HG02885 (cell line): ENCODE data around the gene PDZD2.

ENCODE experiments used
- ATAC-seq: cut with Tn5 transposase; IDR thresholded peaks from one replicate; pipeline ENCODE4 v1.9.1; 2021; ENCODE audit warnings: mild to moderate bottlenecking; ENCODE audit not compliant: unreplicated experiment, poor library complexity

PDZD2 gene

GRCh38 chr5:31900296-31900865, 261.4 kb downstream of the PDZD2 start:
- no peak for ATAC-seq

- ATAC-seq = no peak
Observed at GRCh38 chr5:31901807-31902530, 263.0 kb downstream of the PDZD2 start.

GRCh38 chr5:31908396-31908795, 269.5 kb downstream of the PDZD2 start:
- ATAC-seq = no peak

- no peak for ATAC-seq
Observed at GRCh38 chr5:31909073-31909472, 270.1 kb downstream of the PDZD2 start.

GRCh38 chr5:31911291-31912265, 272.6 kb downstream of the PDZD2 start:
- ATAC-seq = no peak

- no peak for ATAC-seq
Observed at GRCh38 chr5:31913808-31914207, 274.9 kb downstream of the PDZD2 start.

GRCh38 chr5:31916327-31916726, 277.4 kb downstream of the PDZD2 start:
- no peak for ATAC-seq

- no peak for ATAC-seq
Observed at GRCh38 chr5:31918739-31919138, 279.8 kb downstream of the PDZD2 start.

GRCh38 chr5:31921852-31922305, 282.9 kb downstream of the PDZD2 start:
- no peak for ATAC-seq

GRCh38 chr5:31924005-31924404, 285.1 kb downstream of the PDZD2 start:
- ATAC-seq = no peak

GRCh38 chr5:31931874-31932273, 292.9 kb downstream of the PDZD2 start:
- no peak for ATAC-seq

- no peak for ATAC-seq
Observed at GRCh38 chr5:31934156-31934555, 295.2 kb downstream of the PDZD2 start.

GRCh38 chr5:31935496-31936369, 296.8 kb downstream of the PDZD2 start:
- no peak for ATAC-seq

- no peak for ATAC-seq
Observed at GRCh38 chr5:31936683-31937082, 297.8 kb downstream of the PDZD2 start.

GRCh38 chr5:31937226-31937625, 298.3 kb downstream of the PDZD2 start:
- no peak for ATAC-seq

- ATAC-seq = no peak
Observed at GRCh38 chr5:31937703-31938102, 298.8 kb downstream of the PDZD2 start.

- no peak for ATAC-seq
Observed at GRCh38 chr5:31939151-31939550, 300.2 kb downstream of the PDZD2 start.

GRCh38 chr5:31941151-31941755, 302.3 kb downstream of the PDZD2 start:
- no peak for ATAC-seq

GRCh38 chr5:31942546-31942945, 303.6 kb downstream of the PDZD2 start:
- ATAC-seq = no peak
